Measurements from ENCODE around the gene ABCA1. TPM values are rescaled to one million over a fixed set of nuclear protein-coding genes. Genes with fewer than 3 reads are reported as not detected.

ABCA1 gene
- total and polyA plus RNA-seq, 3 donors from 2014 or later = 8.5 to 57.9 (median 42.0) TPM

- intact Hi-C loops (cut with DNase I; ENCODE audit: low total_unique reads) = no loop called here
- no peak overlapping the region for H3K27ac ChIP-seq
- peaks cover 20% of the 10 kb centered on the region for H3K4me1 ChIP-seq
- no peaks in the 10 kb centered on the region for H3K36me3 ChIP-seq (ENCODE audit: low read depth, missing control alignments)
- no peak for DNase-seq
- no peak for TF ChIP-seq POLR2A (IDR thresholded peaks at IDR 0.05)
- TF ChIP-seq CTCF (IDR thresholded peaks at IDR 0.05) = no peak
- no peaks in the 10 kb centered on the region for H3K27me3 ChIP-seq
- H3K9me3 ChIP-seq = no peaks in the 10 kb centered on the region
- no peak overlapping the region for H3K4me3 ChIP-seq
- 81 to 88% methylated on average over 3 of the region's 3 CpGs for WGBS, 2 donors
These were observed 52.6 kb downstream of the ABCA1 start for GRCh38 chr9:104875320-104875719.

DNA sequence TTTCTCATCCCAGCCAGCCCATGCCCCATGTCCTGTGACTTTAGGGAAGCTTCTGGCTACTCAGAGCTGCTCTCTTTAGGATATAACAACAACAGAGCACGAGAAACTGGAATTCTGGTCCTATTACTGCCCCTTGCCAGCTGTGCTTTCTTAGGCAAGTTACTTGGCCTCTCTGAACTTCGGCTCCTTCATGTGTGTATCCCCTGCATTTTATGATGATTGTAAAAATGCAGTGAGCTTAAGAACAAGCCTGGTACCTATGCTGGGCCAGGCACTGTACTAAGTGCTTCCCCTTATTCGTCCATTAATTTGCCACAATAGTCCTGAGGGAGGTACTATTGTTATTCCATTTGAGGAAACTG lies 54.5 kb downstream of the ABCA1 start:
- Histone ChIP-seq H3K36me3 (ENCODE audit: low read depth, missing control alignments) (no peaks in the 10 kb centered on the region), H3K27ac (peak overlapping the region; percentile 6 to 8), H3K4me3 (no peak overlapping the region), H3K4me1 (peaks cover 38% of the 10 kb centered on the region), H3K9me3 (no peaks in the 10 kb centered on the region), H3K27me3 (no peaks in the 10 kb centered on the region)
- intact Hi-C loops (cut with DNase I; ENCODE audit: low total_unique reads) = no loop called here
- no peak for DNase-seq
- 42 to 72% methylated on average over 3 of the region's 3 CpGs for WGBS, 2 donors
- no peak for TF ChIP-seq CTCF (IDR thresholded peaks at IDR 0.05)
- TF ChIP-seq POLR2A (IDR thresholded peaks at IDR 0.05) = no peak

DNA sequence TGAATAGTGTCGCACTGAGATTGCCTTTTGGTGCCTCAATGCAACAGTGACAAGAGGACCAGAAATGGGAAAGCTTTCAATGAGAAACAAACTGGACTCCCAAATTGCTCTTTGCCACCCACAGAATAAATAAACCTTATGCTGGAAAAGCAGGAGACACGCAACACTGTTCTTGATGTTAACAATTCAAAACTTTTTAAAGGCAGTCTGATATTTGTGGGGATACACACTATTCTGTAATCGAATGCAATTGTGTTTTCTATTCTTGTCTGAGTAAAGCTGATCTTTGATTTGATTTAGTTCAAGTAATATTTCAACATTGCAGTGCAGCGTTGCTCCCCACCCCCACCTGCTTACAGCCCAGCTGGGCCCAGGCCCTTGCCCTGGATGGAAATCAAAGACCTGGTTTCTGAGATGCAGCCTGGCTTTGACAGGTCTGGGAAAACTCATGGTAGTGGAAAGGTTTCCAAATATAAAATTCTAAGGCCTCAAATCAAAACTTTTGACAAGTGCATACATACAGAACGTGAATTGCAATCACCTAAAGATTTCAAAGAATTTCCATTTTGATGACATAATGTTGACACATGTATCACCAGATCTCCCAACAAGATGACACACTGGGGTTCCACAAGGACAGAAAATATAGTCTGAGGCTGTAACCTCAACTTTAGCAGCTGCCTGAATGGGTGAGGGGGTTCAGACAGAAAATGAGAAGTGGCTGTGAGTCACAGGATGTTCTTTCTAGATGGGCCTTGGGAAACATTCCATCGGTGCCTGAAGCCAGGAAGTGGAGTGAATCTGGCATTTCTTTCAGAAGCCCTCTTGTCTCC lies 55.1 kb downstream of the ABCA1 start:
- H3K27me3 ChIP-seq = no peaks in the 10 kb centered on the region
- H3K4me3 ChIP-seq = no peak overlapping the region
- 55 to 61% methylated on average over 6 of the region's 6 CpGs for WGBS, 2 donors
- no peaks in the 10 kb centered on the region for H3K36me3 ChIP-seq (ENCODE audit: low read depth, missing control alignments)
- peak overlapping the region; percentile 8 to 11 for H3K27ac ChIP-seq
- H3K9me3 ChIP-seq = no peaks in the 10 kb centered on the region
- peaks cover 43% of the 10 kb centered on the region for H3K4me1 ChIP-seq
- peak; percentile 69 for DNase-seq
- intact Hi-C loops (cut with DNase I; ENCODE audit: low total_unique reads) = no loop called here
- no peak for TF ChIP-seq CTCF (IDR thresholded peaks at IDR 0.05)
- no peak for TF ChIP-seq POLR2A (IDR thresholded peaks at IDR 0.05)

DNA sequence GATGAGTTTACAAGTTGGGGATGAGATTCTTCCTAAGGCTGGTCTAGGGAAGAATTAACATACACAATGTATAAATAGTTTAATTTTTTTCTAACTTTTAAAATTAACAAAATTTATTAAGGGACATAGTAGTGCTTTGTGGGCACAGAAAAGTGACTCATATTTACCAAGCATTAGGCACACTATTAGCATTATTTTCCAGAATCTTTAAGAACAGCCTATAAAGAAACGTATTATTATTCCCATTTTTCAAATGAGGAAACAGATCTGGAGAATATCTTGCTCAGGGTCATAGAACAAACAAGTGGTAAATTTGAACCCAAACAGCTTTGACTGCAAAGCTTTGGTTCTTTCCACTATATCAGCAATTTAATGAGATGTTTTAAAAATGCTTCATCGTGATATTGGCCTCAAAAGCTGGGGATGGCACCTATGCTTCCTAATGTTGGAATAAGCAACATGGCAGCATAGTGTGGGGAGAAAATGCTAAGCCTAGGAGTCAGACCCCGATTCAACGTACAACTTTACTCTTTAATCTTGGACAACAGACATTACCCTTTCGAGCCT lies 55.9 kb downstream of the ABCA1 start:
- Histone ChIP-seq H3K9me3 (no peaks in the 10 kb centered on the region), H3K4me1 (peaks cover 43% of the 10 kb centered on the region), H3K4me3 (no peak overlapping the region), H3K36me3 (ENCODE audit: low read depth, missing control alignments) (no peaks in the 10 kb centered on the region), H3K27me3 (no peaks in the 10 kb centered on the region), H3K27ac (no peak overlapping the region)
- 84 to 94% methylated on average over 5 of the region's 5 CpGs for WGBS, 2 donors
- no peak for DNase-seq
- TF ChIP-seq POLR2A (IDR thresholded peaks at IDR 0.05) (no peak), CTCF (IDR thresholded peaks at IDR 0.05) (no peak)
- intact Hi-C loops (cut with DNase I; ENCODE audit: low total_unique reads) = no loop called here
